GM10847 (cell line): ENCODE measurements around the gene TRAPPC1.

ENCODE experiments used
- POLR2A ChIP-seq: IDR thresholded peaks from 2 replicates; pipeline ENCODE4 v1.6.1; 2011; ENCODE audit not compliant: insufficient read length; ENCODE audit errors: extremely low read depth

TRAPPC1 gene

DNA sequence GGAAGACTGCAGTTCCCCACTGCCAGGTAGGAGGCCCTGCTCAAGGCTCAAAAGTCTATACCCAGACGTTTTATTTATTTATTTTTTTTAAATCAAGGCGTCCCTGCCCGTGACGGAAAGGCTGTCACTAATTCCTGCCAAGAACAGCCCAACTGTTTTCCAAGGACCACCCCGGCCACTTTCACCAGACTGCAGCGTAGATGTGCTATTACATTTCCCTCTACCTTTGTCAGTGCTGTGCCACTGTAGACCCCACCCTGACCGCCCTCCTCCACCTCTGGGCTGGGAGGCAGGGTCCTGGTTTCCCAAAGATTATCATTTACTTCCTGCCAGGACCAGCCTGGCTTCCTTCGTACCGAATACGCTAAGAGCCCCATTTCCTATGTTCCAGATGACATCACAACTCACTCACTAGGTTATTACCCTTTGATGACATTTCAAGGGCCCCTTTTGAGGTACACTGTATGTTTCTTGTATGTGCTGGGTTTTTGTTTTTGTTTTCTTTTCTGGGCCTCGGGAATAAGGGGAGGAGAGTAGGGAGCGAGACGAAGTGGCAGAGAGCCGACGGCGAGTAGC, 9.4 kb downstream of the TRAPPC1 start:
- TF ChIP-seq POLR2A, result no peak

DNA sequence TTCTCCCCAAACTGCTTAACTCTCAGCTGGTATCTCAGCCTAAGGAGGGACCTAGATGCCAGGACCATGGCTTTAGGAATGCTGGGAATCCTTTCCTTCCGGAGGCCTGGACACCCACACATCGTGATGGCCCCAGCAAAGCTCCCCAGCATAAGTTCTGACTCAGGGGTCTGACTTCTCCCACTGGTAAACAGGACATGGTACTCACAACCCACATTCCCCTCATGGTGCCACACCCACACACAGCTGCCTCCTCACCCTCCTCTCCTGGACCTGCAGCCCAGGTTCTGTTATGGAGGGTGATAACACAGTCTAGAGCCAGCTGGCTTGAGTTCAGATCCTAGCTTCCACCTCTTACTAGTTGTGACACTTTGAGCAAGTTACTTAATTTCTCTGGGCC, 14.9 kb downstream of the TRAPPC1 start:
- no peak for TF ChIP-seq POLR2A

GRCh38 chr17:7916385-7916682, 15.4 kb downstream of the TRAPPC1 start:
- no peak for TF ChIP-seq POLR2A

- peak; percentile 44 for TF ChIP-seq POLR2A
Measured at GRCh38 chr17:7915611-7916384, 15.9 kb downstream of the TRAPPC1 start, which contains the start of gene RNF227. Gene RNF227, minus strand, starts transcription at chr17:7916289. Its CDS starts 94 bp downstream, at chr17:7916195.

- TF ChIP-seq POLR2A, result no peak
Measured at GRCh38 chr17:7915179-7915610, 16.6 kb downstream of the TRAPPC1 start.

GRCh38 chr17:7912927-7913524, 18.7 kb downstream of the TRAPPC1 start:
- TF ChIP-seq POLR2A, result no peak

GRCh38 chr17:7911116-7911515, 20.6 kb downstream of the TRAPPC1 start:
- TF ChIP-seq POLR2A, result no peak

DNA sequence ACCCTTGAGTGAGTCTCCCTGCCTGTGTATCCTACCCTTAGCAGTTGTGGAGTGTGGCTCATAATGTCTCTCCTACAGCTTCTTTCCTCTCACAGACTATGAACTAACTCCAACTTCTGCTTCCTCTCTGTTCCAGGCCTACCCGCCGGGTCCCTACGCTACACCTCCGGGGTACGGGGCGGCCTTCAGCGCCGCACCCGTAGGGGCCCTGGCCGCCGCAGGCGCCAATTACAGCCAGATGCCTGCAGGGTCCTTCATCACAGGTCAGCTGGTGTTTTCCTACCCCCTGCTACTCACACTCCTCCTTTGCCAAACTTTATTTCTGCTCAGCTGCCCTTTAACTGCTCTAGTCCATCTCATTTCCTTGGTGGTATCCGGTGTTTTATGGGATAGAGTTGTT, 21.0 kb downstream of the TRAPPC1 start:
- no peak for TF ChIP-seq POLR2A

GRCh38 chr17:7910281-7910680, 21.5 kb downstream of the TRAPPC1 start:
- TF ChIP-seq POLR2A, result no peak

- no peak for TF ChIP-seq POLR2A
Measured at GRCh38 chr17:7909089-7909488, 22.7 kb downstream of the TRAPPC1 start.

GRCh38 chr17:7903154-7904103, 28.3 kb downstream of the TRAPPC1 start:
- no peak for TF ChIP-seq POLR2A

DNA sequence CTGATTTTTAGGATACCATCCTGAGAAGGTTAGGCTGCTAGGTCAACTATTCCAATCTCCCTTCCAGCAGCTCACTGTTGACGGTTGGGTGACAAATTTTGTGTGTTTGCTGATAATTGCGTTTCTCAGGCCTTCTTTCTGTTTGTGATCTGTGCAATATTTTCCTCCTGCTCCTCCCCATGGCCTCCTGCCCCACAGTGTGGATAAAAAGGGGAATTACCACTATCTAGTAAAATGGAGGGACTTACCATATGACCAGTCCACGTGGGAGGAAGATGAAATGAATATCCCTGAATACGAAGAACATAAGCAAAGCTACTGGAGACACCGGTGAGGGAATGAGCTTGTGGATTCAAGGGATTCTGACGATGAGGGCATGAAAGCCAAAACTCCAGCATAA, 34.0 kb downstream of the TRAPPC1 start:
- TF ChIP-seq POLR2A, result no peak

- TF ChIP-seq POLR2A, result no peak
Measured at GRCh38 chr17:7897090-7897489, 34.7 kb downstream of the TRAPPC1 start.

- no peak for TF ChIP-seq POLR2A
Measured at GRCh38 chr17:7894866-7895265, 36.9 kb downstream of the TRAPPC1 start.

DNA sequence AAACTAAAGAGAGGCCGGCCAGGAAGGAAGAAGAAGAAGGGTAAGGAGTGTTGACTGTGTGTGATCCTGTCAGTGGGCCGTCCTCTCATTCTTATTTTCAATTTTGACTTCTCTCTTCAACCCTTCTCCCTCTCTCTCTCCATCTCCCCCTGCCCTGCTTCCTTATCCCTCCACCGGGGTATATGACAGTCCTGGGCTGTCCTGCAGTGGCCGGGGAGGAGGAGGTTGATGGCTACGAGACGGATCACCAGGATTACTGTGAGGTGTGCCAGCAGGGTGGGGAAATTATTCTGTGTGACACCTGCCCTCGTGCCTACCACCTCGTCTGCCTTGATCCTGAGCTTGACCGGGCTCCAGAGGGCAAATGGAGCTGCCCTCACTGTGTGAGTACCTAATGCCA, 37.5 kb downstream of the TRAPPC1 start:
- TF ChIP-seq POLR2A, result no peak
